ENCODE data around the gene SLC13A2. TPM values are rescaled to one million over a fixed set of nuclear protein-coding genes. Genes with fewer than 3 reads are reported as not detected.

Gene SLC13A2
- total RNA-seq, 2 donors from 2014 or later, result not detected

GRCh38 chr17:28547096-28547622 lies 73.7 kb downstream of the SLC13A2 start:
- Histone ChIP-seq H3K27ac (ENCODE audit: low read depth, low read length) (no peak overlapping the region), H3K9me3 (ENCODE audit: control insufficient read depth, low read length) (no peaks in the 10 kb centered on the region), H3K9ac (ENCODE audit: extremely low read depth, low read length, poor library complexity, severe bottlenecking) (no peak overlapping the region), H3K36me3 (ENCODE audit: control insufficient read depth, insufficient read depth, low read length) (no peaks in the 10 kb centered on the region), H3K4me3 (ENCODE audit: low read length) (no peak overlapping the region), H3K27me3 (ENCODE audit: control insufficient read depth, insufficient read depth, low read length, poor library complexity, severe bottlenecking) (no peaks in the 10 kb centered on the region), H3K4me1 (ENCODE audit: control insufficient read depth, insufficient read depth, low read length) (peaks cover 4% of the 10 kb centered on the region)
- TF ChIP-seq, protein P1, sequence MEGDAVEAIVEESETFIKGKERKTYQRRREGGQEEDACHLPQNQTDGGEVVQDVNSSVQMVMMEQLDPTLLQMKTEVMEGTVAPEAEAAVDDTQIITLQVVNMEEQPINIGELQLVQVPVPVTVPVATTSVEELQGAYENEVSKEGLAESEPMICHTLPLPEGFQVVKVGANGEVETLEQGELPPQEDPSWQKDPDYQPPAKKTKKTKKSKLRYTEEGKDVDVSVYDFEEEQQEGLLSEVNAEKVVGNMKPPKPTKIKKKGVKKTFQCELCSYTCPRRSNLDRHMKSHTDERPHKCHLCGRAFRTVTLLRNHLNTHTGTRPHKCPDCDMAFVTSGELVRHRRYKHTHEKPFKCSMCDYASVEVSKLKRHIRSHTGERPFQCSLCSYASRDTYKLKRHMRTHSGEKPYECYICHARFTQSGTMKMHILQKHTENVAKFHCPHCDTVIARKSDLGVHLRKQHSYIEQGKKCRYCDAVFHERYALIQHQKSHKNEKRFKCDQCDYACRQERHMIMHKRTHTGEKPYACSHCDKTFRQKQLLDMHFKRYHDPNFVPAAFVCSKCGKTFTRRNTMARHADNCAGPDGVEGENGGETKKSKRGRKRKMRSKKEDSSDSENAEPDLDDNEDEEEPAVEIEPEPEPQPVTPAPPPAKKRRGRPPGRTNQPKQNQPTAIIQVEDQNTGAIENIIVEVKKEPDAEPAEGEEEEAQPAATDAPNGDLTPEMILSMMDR (conservative IDR thresholded peaks at IDR 0.05), result no peak
- DNase-seq, result no peak
- Mint-ChIP-seq H3K27me3 (ENCODE audit: insufficient read depth) (no peaks in the 10 kb centered on the region), H3K4me1 (peaks cover 25% of the 10 kb centered on the region), H3K4me3 (no peak overlapping the region), H3K27ac (no peak overlapping the region), H3K36me3 (ENCODE audit: low read depth) (peaks cover 6% of the 10 kb centered on the region), H3K9me3 (no peaks in the 10 kb centered on the region)
- WGBS, 2 experiments (ENCODE audit: insufficient coverage in 1 of 2, insufficient read length in 1 of 2), result 93 to 99% methylated on average over 10 to 14 of the region's 14 CpGs

Other genes with a start within 250 kb of the SLC13A2 start
- gene TMEM97, start 154.4 kb upstream of the SLC13A2 start, total RNA-seq, result 10 to 100 TPM; 72.1 to 80.7 TPM
- 10 to 100 TPM; 28.9 to 34.3 TPM for gene IFT20, start 138.2 kb upstream of the SLC13A2 start, total RNA-seq
- gene TNFAIP1, start 137.9 kb upstream of the SLC13A2 start, total RNA-seq, result 10 to 100 TPM; 29.9 to 36.1 TPM
- gene POLDIP2, start 116.1 kb upstream of the SLC13A2 start, total RNA-seq, result 10 to 100 TPM; 69.0 to 72.1 TPM
- gene SEBOX, start 108.4 kb upstream of the SLC13A2 start, total RNA-seq, result not detected
- gene VTN, start 103.3 kb upstream of the SLC13A2 start, total RNA-seq, result 1 to 10 TPM; 2.5 to 6.7 TPM
- gene SARM1, start 102.0 kb upstream of the SLC13A2 start, total RNA-seq, result 1 to 10 TPM; 1.3 to 2.0 TPM
- gene SLC46A1, start 67.4 kb upstream of the SLC13A2 start, total RNA-seq, result 10 to 100 TPM in 1 of 2 donors, 1 to 10 TPM in 1; 6.9 to 10.9 TPM
- gene FOXN1, start 32.7 kb downstream of the SLC13A2 start, total RNA-seq, result not detected
- 10 to 100 TPM; 46.7 to 59.0 TPM for gene UNC119, start 79.0 kb downstream of the SLC13A2 start, total RNA-seq
- gene PIGS, start 97.9 kb downstream of the SLC13A2 start, total RNA-seq, result 10 to 100 TPM; 34.9 to 43.0 TPM
- gene ALDOC, start 103.3 kb downstream of the SLC13A2 start, total RNA-seq, result 10 to 100 TPM; 12.3 to 14.1 TPM
- gene SPAG5, start 125.4 kb downstream of the SLC13A2 start, total RNA-seq, result 100 to 1,000 TPM in 1 of 2 donors, 10 to 100 TPM in 1; 84.8 to 132 TPM
- 10 to 100 TPM; 25.5 to 27.6 TPM for gene RSKR, start 140.5 kb downstream of the SLC13A2 start, total RNA-seq
- gene BLTP2, start 171.5 kb downstream of the SLC13A2 start, total RNA-seq, result 100 to 1,000 TPM; 132 to 144 TPM
- 10 to 100 TPM; 40.6 to 42.6 TPM for gene SDF2, start 188.3 kb downstream of the SLC13A2 start, total RNA-seq
- gene SUPT6H, start 188.6 kb downstream of the SLC13A2 start, total RNA-seq, result 10 to 100 TPM; 54.4 to 72.1 TPM
- gene PROCA1, start 238.2 kb downstream of the SLC13A2 start, total RNA-seq, result 10 to 100 TPM; 28.7 to 41.6 TPM
- gene RAB34, start 244.2 kb downstream of the SLC13A2 start, total RNA-seq, result 100 to 1,000 TPM; 111 to 112 TPM
- gene RPL23A, start 246.3 kb downstream of the SLC13A2 start, total RNA-seq, result 1,000 to 10,000 TPM; 1,639 TPM

Measured in endodermal cell (in vitro differentiated cells).